HG03521 (cell line): ENCODE results near the gene SMIM29.

Source experiments
- ATAC-seq: cut with Tn5 transposase; IDR thresholded peaks from one replicate; pipeline ENCODE4 v1.9.1; 2021; ENCODE audit warnings: mild to moderate bottlenecking, moderate library complexity; ENCODE audit not compliant: unreplicated experiment

SMIM29 gene

GRCh38 chr6:34248727-34249468, at the start of gene SMIM29:
Gene SMIM29, minus strand, starts transcription at chr6:34249006. Its CDS starts 1,215 bp downstream, at chr6:34247791.
- peak; percentile 76 for ATAC-seq

GRCh38 chr6:34295721-34296120, 46.9 kb upstream of the SMIM29 start:
- peak; percentile 79 for ATAC-seq

- ATAC-seq = no peak
These were observed 44.1 kb upstream of the SMIM29 start for GRCh38 chr6:34292954-34293353.

- no peak for ATAC-seq
These were observed 40.3 kb upstream of the SMIM29 start for GRCh38 chr6:34289137-34289536.

- no peak for ATAC-seq
These were observed 39.8 kb upstream of the SMIM29 start for GRCh38 chr6:34288581-34288980.

GRCh38 chr6:34285448-34286164, 36.8 kb upstream of the SMIM29 start:
- no peak for ATAC-seq

- ATAC-seq = no peak
These were observed 36.0 kb upstream of the SMIM29 start for GRCh38 chr6:34284563-34285447.

- ATAC-seq = no peak
These were observed 33.0 kb upstream of the SMIM29 start for GRCh38 chr6:34281702-34282334.

GRCh38 chr6:34280216-34280615, 31.4 kb upstream of the SMIM29 start:
- no peak for ATAC-seq

GRCh38 chr6:34278833-34279232, 30.0 kb upstream of the SMIM29 start:
- ATAC-seq = no peak

- ATAC-seq = no peak
These were observed 28.9 kb upstream of the SMIM29 start for GRCh38 chr6:34277763-34278112.

- ATAC-seq = no peak
These were observed 28.3 kb upstream of the SMIM29 start for GRCh38 chr6:34276881-34277762.

- no peak for ATAC-seq
These were observed 27.4 kb upstream of the SMIM29 start for GRCh38 chr6:34276191-34276590.

GRCh38 chr6:34275128-34275804, 26.5 kb upstream of the SMIM29 start:
- no peak for ATAC-seq

GRCh38 chr6:34274129-34274528, 25.3 kb upstream of the SMIM29 start:
- ATAC-seq = no peak

GRCh38 chr6:34273242-34273805, 24.5 kb upstream of the SMIM29 start:
- ATAC-seq = no peak

GRCh38 chr6:34272013-34272926, 23.5 kb upstream of the SMIM29 start:
- ATAC-seq = no peak
